B cell (primary cell): Measurements from ENCODE around the gene TUBA4B.

Source experiments
- EZH2 ChIP-seq: IDR thresholded peaks from 2 replicates; pipeline ENCODE4 v1.6.1; 2012; ENCODE audit warnings: borderline replicate concordance, low read depth, mild to moderate bottlenecking, moderate library complexity, low read length; ENCODE audit not compliant: insufficient read depth, poor library complexity, severe bottlenecking
- TF ChIP-seq, protein P1 (sequence below): fragments of 200-600 bp; IDR thresholded peaks from one replicate; pipeline ENCODE4 v1.8.0; 2022; ENCODE audit warnings: antibody characterized with exemption, mild to moderate bottlenecking

DNA sequence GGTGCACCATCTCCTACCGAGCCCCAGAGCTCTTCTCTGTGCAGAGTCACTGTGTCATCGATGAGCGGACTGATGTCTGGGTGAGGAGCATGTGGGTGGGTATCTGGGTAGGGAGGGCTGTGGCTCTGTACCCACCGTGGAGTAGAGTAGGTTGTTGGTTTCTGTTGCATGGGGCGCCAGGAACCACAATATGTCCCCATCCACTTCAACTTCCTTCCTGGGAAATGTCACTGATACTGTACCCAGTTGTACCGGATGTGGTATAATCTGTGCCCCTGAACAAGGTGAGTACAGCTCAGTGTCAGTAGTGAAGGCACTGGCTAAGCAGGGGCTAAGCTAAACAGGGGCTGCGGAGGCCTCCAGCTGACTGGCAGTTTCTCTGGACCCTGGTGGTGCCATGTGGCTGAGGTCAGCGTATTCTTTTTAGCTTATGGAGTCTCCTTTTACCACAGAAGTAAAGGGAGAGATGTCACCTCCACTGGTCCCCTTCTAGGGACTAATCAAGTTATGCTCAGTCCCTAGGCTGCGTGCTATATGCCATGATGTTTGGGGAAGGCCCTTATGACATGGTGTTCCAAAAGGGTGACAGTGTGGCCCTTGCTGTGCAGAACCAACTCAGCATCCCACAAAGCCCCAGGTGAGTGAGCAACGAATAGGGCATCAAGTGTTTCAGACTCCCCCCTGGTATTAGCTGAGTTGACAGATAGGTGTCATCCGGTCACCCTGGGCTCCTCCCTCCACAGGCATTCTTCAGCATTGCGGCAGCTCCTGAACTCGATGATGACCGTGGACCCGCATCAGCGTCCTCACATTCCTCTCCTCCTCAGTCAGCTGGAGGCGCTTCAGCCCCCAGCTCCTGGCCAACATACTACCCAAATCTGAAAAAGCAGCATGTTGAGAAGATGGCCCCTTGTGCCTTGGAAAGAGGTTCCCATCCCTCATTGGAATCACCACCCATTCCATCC lies 5.1 kb upstream of the TUBA4B start:
- TF ChIP-seq, protein P1, sequence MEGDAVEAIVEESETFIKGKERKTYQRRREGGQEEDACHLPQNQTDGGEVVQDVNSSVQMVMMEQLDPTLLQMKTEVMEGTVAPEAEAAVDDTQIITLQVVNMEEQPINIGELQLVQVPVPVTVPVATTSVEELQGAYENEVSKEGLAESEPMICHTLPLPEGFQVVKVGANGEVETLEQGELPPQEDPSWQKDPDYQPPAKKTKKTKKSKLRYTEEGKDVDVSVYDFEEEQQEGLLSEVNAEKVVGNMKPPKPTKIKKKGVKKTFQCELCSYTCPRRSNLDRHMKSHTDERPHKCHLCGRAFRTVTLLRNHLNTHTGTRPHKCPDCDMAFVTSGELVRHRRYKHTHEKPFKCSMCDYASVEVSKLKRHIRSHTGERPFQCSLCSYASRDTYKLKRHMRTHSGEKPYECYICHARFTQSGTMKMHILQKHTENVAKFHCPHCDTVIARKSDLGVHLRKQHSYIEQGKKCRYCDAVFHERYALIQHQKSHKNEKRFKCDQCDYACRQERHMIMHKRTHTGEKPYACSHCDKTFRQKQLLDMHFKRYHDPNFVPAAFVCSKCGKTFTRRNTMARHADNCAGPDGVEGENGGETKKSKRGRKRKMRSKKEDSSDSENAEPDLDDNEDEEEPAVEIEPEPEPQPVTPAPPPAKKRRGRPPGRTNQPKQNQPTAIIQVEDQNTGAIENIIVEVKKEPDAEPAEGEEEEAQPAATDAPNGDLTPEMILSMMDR: no peak
- TF ChIP-seq EZH2: no peak
